Osteoblast (primary cell): ENCODE measurements around the gene OSBPL1A. TPM values are rescaled to one million over a fixed set of nuclear protein-coding genes. Genes with fewer than 3 reads are reported as not detected.
"Not testable (repeated sequence)": the region's sequence is repeated elsewhere in the genome, so short reads cannot be mapped to it uniquely, and the experiment has no call there.

Experiments used
- DNase-seq: peaks from one replicate; pipeline ENCODE4 v3.0.0; 2011; ENCODE audit warnings: low spot score, mixed read lengths; ENCODE audit not compliant: insufficient read length; ENCODE audit errors: missing footprints
- H2AFZ ChIP-seq: 2 replicates; pipeline ENCODE4 v1.6.0; 2011; ENCODE audit warnings: mild to moderate bottlenecking, low read length
- H3K27ac ChIP-seq: 2 replicates; pipeline ENCODE4 v1.5.1; 2011; ENCODE audit warnings: mild to moderate bottlenecking, low read depth, low read length, moderate library complexity
- H3K27me3 ChIP-seq: 2 replicates; pipeline ENCODE4 v1.6.0; 2012; ENCODE audit warnings: mild to moderate bottlenecking, control low read depth, inconsistent platforms, low read length, moderate library complexity; ENCODE audit not compliant: insufficient read depth
- H3K36me3 ChIP-seq: 2 replicates; pipeline ENCODE4 v1.5.1; 2011; ENCODE audit warnings: mild to moderate bottlenecking, low read length, control low read depth, moderate library complexity; ENCODE audit not compliant: insufficient read depth
- H3K4me1 ChIP-seq: 2 replicates; pipeline ENCODE4 v1.5.1; 2011; ENCODE audit warnings: mild to moderate bottlenecking, low read length, control low read depth, moderate library complexity; ENCODE audit not compliant: insufficient read depth
- H3K4me2 ChIP-seq: 2 replicates; pipeline ENCODE4 v1.6.0; 2011; ENCODE audit warnings: mild to moderate bottlenecking, low read length; ENCODE audit not compliant: insufficient read depth
- H3K4me3 ChIP-seq: fragments of 200-600 bp; sonication (generic); 3 replicates; pipeline ENCODE4 v1.5.1; 2012; ENCODE audit warnings: mild to moderate bottlenecking, low read length, inconsistent platforms; ENCODE audit not compliant: insufficient read depth
- H3K79me2 ChIP-seq: 2 replicates; pipeline ENCODE4 v1.6.0; 2012; ENCODE audit warnings: mild to moderate bottlenecking, low read length, control low read depth, inconsistent platforms; ENCODE audit not compliant: insufficient read depth
- H3K9me3 ChIP-seq: 2 replicates; pipeline ENCODE4 v1.5.1; 2011; ENCODE audit warnings: low read depth, low read length, control low read depth
- H4K20me1 ChIP-seq: 2 replicates; pipeline ENCODE4 v1.6.0; 2012; ENCODE audit warnings: mild to moderate bottlenecking, low read length, control low read depth; ENCODE audit not compliant: insufficient read depth
- CTCF ChIP-seq: IDR thresholded peaks from 2 replicates; pipeline ENCODE4 v1.5.1; 2011; ENCODE audit warnings: mild to moderate bottlenecking, low read depth, low read length, moderate library complexity; ENCODE audit errors: extremely low read depth
- total RNA-seq: library from RNA; depleted of rRNA; stranded (reverse); fragments of >200 nt; gene quantifications from 2 replicates; pipeline ENCODE4 v1.2.3, GENCODE V29; 2012

Gene OSBPL1A
- total RNA-seq, 1 donor, result 51.8 TPM

GRCh38 chr18:24380163-24380747 lies 17.4 kb downstream of the OSBPL1A start:
- Histone ChIP-seq H3K4me3 (no peak overlapping the region), H3K79me2 (peaks cover 9% of the 10 kb centered on the region), H2AFZ (peak overlapping the region; percentile 15), H3K36me3 (no peaks in the 10 kb centered on the region), H3K4me2 (no peak overlapping the region), H3K27me3 (no peaks in the 10 kb centered on the region), H3K4me1 (no peaks in the 10 kb centered on the region), H3K27ac (no peak overlapping the region), H3K9me3 (no peaks in the 10 kb centered on the region), H4K20me1 (no peaks in the 10 kb centered on the region)
- DNase-seq, result no peak
- TF ChIP-seq CTCF, result no peak

- no peaks in the 10 kb centered on the region for H3K4me1 ChIP-seq
- no peak overlapping the region for H3K4me3 ChIP-seq
- no peak overlapping the region for H2AFZ ChIP-seq
- H3K27me3 ChIP-seq, result no peaks in the 10 kb centered on the region
- no peak for DNase-seq
- H3K36me3 ChIP-seq, result no peaks in the 10 kb centered on the region
- TF ChIP-seq CTCF, result no peak
- H4K20me1 ChIP-seq, result no peaks in the 10 kb centered on the region
- no peak overlapping the region for H3K4me2 ChIP-seq
- peaks cover 6% of the 10 kb centered on the region for H3K79me2 ChIP-seq
- H3K9me3 ChIP-seq, result no peaks in the 10 kb centered on the region
- H3K27ac ChIP-seq, result no peak overlapping the region
Measured at GRCh38 chr18:24378598-24378997, 19.0 kb downstream of the OSBPL1A start.

GRCh38 chr18:24376531-24376930 lies 21.1 kb downstream of the OSBPL1A start:
- H3K27ac ChIP-seq, H2AFZ ChIP-seq, H3K4me1 ChIP-seq, H3K4me2 ChIP-seq, DNase-seq, H3K27me3 ChIP-seq, H3K4me3 ChIP-seq, H3K9me3 ChIP-seq, H3K36me3 ChIP-seq, H4K20me1 ChIP-seq, H3K79me2 ChIP-seq: not testable (repeated sequence)

- H3K36me3 ChIP-seq, result no peaks in the 10 kb centered on the region
- TF ChIP-seq CTCF, result no peak
- H3K9me3 ChIP-seq, result no peaks in the 10 kb centered on the region
- H3K4me2 ChIP-seq, result no peak overlapping the region
- H3K4me1 ChIP-seq, result no peaks in the 10 kb centered on the region
- H2AFZ ChIP-seq, result no peak overlapping the region
- H3K27ac ChIP-seq, result no peak overlapping the region
- DNase-seq, result no peak
- H3K4me3 ChIP-seq, result no peak overlapping the region
- H3K79me2 ChIP-seq, result no peaks in the 10 kb centered on the region
- no peaks in the 10 kb centered on the region for H4K20me1 ChIP-seq
- H3K27me3 ChIP-seq, result no peaks in the 10 kb centered on the region
Measured at GRCh38 chr18:24373328-24373727, 24.3 kb downstream of the OSBPL1A start.
